Smooth muscle cell (in vitro differentiated cells): ENCODE data around the gene LAMB3. TPM values are rescaled to one million over a fixed set of nuclear protein-coding genes. Genes with fewer than 3 reads are reported as not detected.

Experiments
- DNase-seq: peaks from one replicate; lab custom pipeline; 2025; ENCODE audit not compliant: unreplicated experiment; lab: John Stamatoyannopoulos, UW
- H2AFZ ChIP-seq: fragments of 200-600 bp; sonication (generic); 2 replicates; pipeline ENCODE4 v1.6.0; 2016; ENCODE audit warnings: antibody characterized with exemption, low read depth, mild to moderate bottlenecking
- H3F3A ChIP-seq: fragments of 200-600 bp; sonication (generic); 2 replicates; pipeline ENCODE4 v1.6.0; 2017; ENCODE audit warnings: antibody characterized with exemption, low read depth
- H3K27ac ChIP-seq: fragments of 200-600 bp; sonication (generic); 2 replicates; pipeline ENCODE4 v1.5.1; 2016; ENCODE audit warnings: low read depth, mild to moderate bottlenecking
- H3K27me3 ChIP-seq: fragments of 200-600 bp; sonication (generic); 2 replicates; pipeline ENCODE4 v1.6.1; 2016; ENCODE audit warnings: low read depth, mild to moderate bottlenecking
- H3K36me3 ChIP-seq: fragments of 200-600 bp; sonication (generic); 2 replicates; pipeline ENCODE4 v1.5.1; 2016; ENCODE audit warnings: low read depth
- H3K4me1 ChIP-seq: fragments of 200-600 bp; sonication (generic); 2 replicates; pipeline ENCODE4 v1.5.1; 2016; ENCODE audit warnings: low read depth
- H3K4me2 ChIP-seq: fragments of 200-600 bp; sonication (generic); 2 replicates; pipeline ENCODE4 v1.6.0; 2016; ENCODE audit warnings: mild to moderate bottlenecking
- H3K4me3 ChIP-seq: fragments of 200-600 bp; sonication (generic); 2 replicates; pipeline ENCODE4 v1.5.1; 2016; ENCODE audit warnings: mild to moderate bottlenecking
- H3K79me2 ChIP-seq: fragments of 200-600 bp; sonication (generic); 2 replicates; pipeline ENCODE4 v1.6.0; 2016; ENCODE audit warnings: low read depth, mild to moderate bottlenecking
- H3K9ac ChIP-seq: fragments of 200-600 bp; sonication (generic); 2 replicates; pipeline ENCODE4 v1.6.0; 2016; ENCODE audit warnings: low read depth
- H3K9me3 ChIP-seq: fragments of 200-600 bp; sonication (generic); replicated peaks from 2 replicates; pipeline ENCODE4 v1.5.1; 2016; ENCODE audit warnings: low read depth
- H4K20me1 ChIP-seq: fragments of 200-600 bp; sonication (generic); 2 replicates; pipeline ENCODE4 v1.6.0; 2016; ENCODE audit warnings: low read depth
- CTCF ChIP-seq: fragments of 200-600 bp; sonication (generic); IDR thresholded peaks from 2 replicates; pipeline ENCODE4 v1.5.1; 2017; ENCODE audit warnings: borderline replicate concordance, mild to moderate bottlenecking, antibody characterized with exemption; ENCODE audit not compliant: insufficient read depth, poor library complexity, severe bottlenecking
- WGBS: methylation state at CpG from one replicate; pipeline ENCODE4 v1.1.7; 2016; ENCODE audit warnings: low lambda C conversion rate; 5-methylcytosine and 5-hydroxymethylcytosine counted together
- polyA plus RNA-seq: library from polyadenylated mRNA; unstranded; fragments of >200 nt; fragmentation: Nextera tagmentation; extraction: Ambion mirVana; gene quantifications from 2 replicates; pipeline ENCODE4 v1.2.1, GENCODE V29; 2016
- total RNA-seq: library from RNA; depleted of rRNA; stranded (reverse); fragments of >200 nt; gene quantifications from 2 replicates; pipeline ENCODE4 v1.2.3, GENCODE V29; 2014

The LAMB3 gene
- total and polyA plus RNA-seq, 2 experiments from 2014 or later = 17.0 to 24.0 TPM

- Histone ChIP-seq H3F3A (no peaks in the 10 kb centered on the region), H3K4me1 (peaks cover 6% of the 10 kb centered on the region), H3K27ac (no peak overlapping the region)
Measured at GRCh38 chr1:209672705-209673630, 20.7 kb upstream of the LAMB3 start.

GRCh38 chr1:209670441-209671082 is 18.3 kb upstream of the LAMB3 start:
- TF ChIP-seq CTCF = no peak
- no peak overlapping the region for H2AFZ ChIP-seq
- no peak overlapping the region for H3K27ac ChIP-seq
- no peak for DNase-seq
- H3K36me3 ChIP-seq = no peaks in the 10 kb centered on the region
- H3K79me2 ChIP-seq = no peaks in the 10 kb centered on the region
- no peaks in the 10 kb centered on the region for H3K9me3 ChIP-seq
- H3K27me3 ChIP-seq = no peaks in the 10 kb centered on the region
- H3K4me3 ChIP-seq = no peak overlapping the region
- no peaks in the 10 kb centered on the region for H4K20me1 ChIP-seq
- H3K4me1 ChIP-seq = no peaks in the 10 kb centered on the region
- 83% methylated on average over 1 of the region's 1 CpG for WGBS
- no peak overlapping the region for H3K4me2 ChIP-seq
- H3K9ac ChIP-seq = no peak overlapping the region
- H3F3A ChIP-seq = no peaks in the 10 kb centered on the region

More at GRCh38 chr1:209672705-209673630, 20.7 kb upstream of the LAMB3 start:
- Histone ChIP-seq H3K79me2 (no peaks in the 10 kb centered on the region), H3K4me2 (no peak overlapping the region), H3K4me3 (no peak overlapping the region), H3K9ac (no peak overlapping the region), H3K9me3 (no peaks in the 10 kb centered on the region), H2AFZ (no peak overlapping the region), H3K27me3 (peaks cover 21% of the 10 kb centered on the region), H3K36me3 (no peaks in the 10 kb centered on the region), H4K20me1 (no peaks in the 10 kb centered on the region)
- 70% methylated on average over 5 of the region's 5 CpGs for WGBS
- no peak for DNase-seq
- TF ChIP-seq CTCF = no peak

- H3K79me2 ChIP-seq = no peaks in the 10 kb centered on the region
- no peak for DNase-seq
- no peaks in the 10 kb centered on the region for H3K36me3 ChIP-seq
- no peak for TF ChIP-seq CTCF
- no peaks in the 10 kb centered on the region for H3F3A ChIP-seq
- no peak overlapping the region for H2AFZ ChIP-seq
- H3K9ac ChIP-seq = no peak overlapping the region
- no peaks in the 10 kb centered on the region for H3K4me1 ChIP-seq
- no peaks in the 10 kb centered on the region for H3K9me3 ChIP-seq
- no peak overlapping the region for H3K4me2 ChIP-seq
- no peak overlapping the region for H3K27ac ChIP-seq
- H4K20me1 ChIP-seq = no peaks in the 10 kb centered on the region
- WGBS = 93% methylated on average over 4 of the region's 4 CpGs
- H3K4me3 ChIP-seq = no peak overlapping the region
- H3K27me3 ChIP-seq = no peaks in the 10 kb centered on the region
Measured at GRCh38 chr1:209667708-209668107, 15.5 kb upstream of the LAMB3 start.
